WTC11 (cell line): ENCODE data around the gene ZDHHC16. TPM values are rescaled to one million over a fixed set of nuclear protein-coding genes. Genes with fewer than 3 reads are reported as not detected.

ENCODE experiments used
- ATAC-seq: fragments of 200-7000 bp; cut with Tn5 transposase; 2 replicates; pipeline ENCODE4 v1.10.0; 2021; ENCODE audit warnings: mild to moderate bottlenecking, moderate library complexity
- CTCF ChIA-PET: fragments of 300-600 bp; sonication (Branson Sonifier 250); formaldehyde crosslinking; loops from one replicate; lab custom pipeline; 2021; ENCODE audit warnings: antibody characterized with exemption; lab: Charles Lee
- POLR2A ChIA-PET: fragments of 350-600 bp; sonication (Branson Sonifier 250); formaldehyde crosslinking; loops from one replicate; lab custom pipeline; 2021; ENCODE audit warnings: antibody characterized with exemption; lab: Charles Lee
- DNase-seq: peaks from one replicate; pipeline ENCODE4 v3.0.0; 2021; ENCODE audit warnings: low spot score
- H3K27ac Mint-ChIP-seq: 2 replicates; pipeline ENCODE4 v1.8.0; 2021; ENCODE audit warnings: mixed read lengths
- H3K27me3 Mint-ChIP-seq: 2 replicates; pipeline ENCODE4 v1.8.0; 2021; ENCODE audit warnings: low read depth, mild to moderate bottlenecking, moderate library complexity, mixed read lengths
- H3K36me3 Mint-ChIP-seq: 2 replicates; pipeline ENCODE4 v1.8.0; 2021; ENCODE audit warnings: mixed read lengths
- H3K4me1 Mint-ChIP-seq: 2 replicates; pipeline ENCODE4 v1.8.0; 2022; ENCODE audit warnings: mixed read lengths
- H3K4me3 Mint-ChIP-seq: 2 replicates; pipeline ENCODE4 v1.8.0; 2021; ENCODE audit warnings: mild to moderate bottlenecking, moderate library complexity, mixed read lengths
- H3K9me3 Mint-ChIP-seq: 2 replicates; pipeline ENCODE4 v1.8.0; 2021; ENCODE audit warnings: mixed read lengths
- ELF4 ChIP-seq: sonication (generic); formaldehyde crosslinking; IDR thresholded peaks from 2 replicates; pipeline ENCODE4 v1.8.1; 2022; ENCODE audit warnings: low read depth, mild to moderate bottlenecking, moderate library complexity, missing genetic modification reagents
- ESRRA ChIP-seq: sonication (generic); formaldehyde crosslinking; IDR thresholded peaks from 2 replicates; pipeline ENCODE4 v1.8.1; 2022; ENCODE audit warnings: mild to moderate bottlenecking, missing genetic modification reagents, borderline replicate concordance
- ETV6 ChIP-seq: sonication (generic); formaldehyde crosslinking; IDR thresholded peaks from 2 replicates; pipeline ENCODE4 v1.8.1; 2022; ENCODE audit warnings: mild to moderate bottlenecking, missing genetic modification reagents
- FOXJ3 ChIP-seq: sonication (generic); formaldehyde crosslinking; IDR thresholded peaks from 2 replicates; pipeline ENCODE4 v1.9.0; 2021; ENCODE audit warnings: missing genetic modification reagents, mild to moderate bottlenecking, borderline replicate concordance
- GABPB1 ChIP-seq: sonication (generic); formaldehyde crosslinking; IDR thresholded peaks from 2 replicates; pipeline ENCODE4 v1.8.1; 2023; ENCODE audit warnings: mild to moderate bottlenecking, missing genetic modification reagents
- NFE2L1 ChIP-seq: sonication (generic); formaldehyde crosslinking; IDR thresholded peaks from 2 replicates; pipeline ENCODE4 v1.8.1; 2023; ENCODE audit warnings: missing genetic modification reagents
- PRDM15 ChIP-seq: sonication (generic); formaldehyde crosslinking; IDR thresholded peaks from 2 replicates; pipeline ENCODE4 v1.8.0; 2022; ENCODE audit warnings: missing genetic modification reagents
- PREB ChIP-seq: sonication (generic); formaldehyde crosslinking; IDR thresholded peaks from 2 replicates; pipeline ENCODE4 v1.8.1; 2022; ENCODE audit warnings: mild to moderate bottlenecking, missing genetic modification reagents, moderate library complexity, borderline replicate concordance
- PRRX2 ChIP-seq: fragments of 250-450 bp; sonication (Bioruptor Pico); IDR thresholded peaks from 2 replicates; pipeline ENCODE4 v1.8.0; 2021; ENCODE audit warnings: mild to moderate bottlenecking
- SMAD4 ChIP-seq: sonication (generic); formaldehyde crosslinking; IDR thresholded peaks from 2 replicates; pipeline ENCODE4 v1.8.0; 2022; ENCODE audit warnings: mild to moderate bottlenecking, missing genetic modification reagents
- SP1 ChIP-seq: sonication (generic); formaldehyde crosslinking; conservative IDR thresholded peaks from 2 replicates; pipeline ENCODE4 v1.8.1; 2022; ENCODE audit warnings: missing genetic modification reagents
- TEAD1 ChIP-seq: sonication (generic); formaldehyde crosslinking; IDR thresholded peaks from 2 replicates; pipeline ENCODE4 v1.8.0; 2022; ENCODE audit warnings: mild to moderate bottlenecking, missing genetic modification reagents
- ZBTB43 ChIP-seq: sonication (generic); formaldehyde crosslinking; IDR thresholded peaks from 2 replicates; pipeline ENCODE4 v1.8.1; 2023; ENCODE audit warnings: mild to moderate bottlenecking, missing genetic modification reagents
- ZNF121 ChIP-seq: sonication (generic); formaldehyde crosslinking; IDR thresholded peaks from 2 replicates; pipeline ENCODE4 v1.8.0; 2023; ENCODE audit warnings: missing genetic modification reagents
- total RNA-seq: library from RNA; stranded (reverse); gene quantifications from 3 replicates; pipeline ENCODE4 v1.2.3, GENCODE V29; 2021
- TF ChIP-seq, protein P1 (sequence below): fragments of 250-450 bp; sonication (Bioruptor Pico); conservative IDR thresholded peaks from 2 replicates; pipeline ENCODE4 v1.9.0; 2021; ENCODE audit warnings: mild to moderate bottlenecking
- TF ChIP-seq, protein P2 (sequence below): fragments of 200-600 bp; IDR thresholded peaks from 2 replicates; pipeline ENCODE4 v1.8.0; 2022; ENCODE audit warnings: antibody characterized with exemption
- TF ChIP-seq, protein P3 (sequence below): sonication (generic); formaldehyde crosslinking; IDR thresholded peaks from 2 replicates; pipeline ENCODE4 v1.8.0; 2023; ENCODE audit warnings: mild to moderate bottlenecking, missing genetic modification reagents
- TF ChIP-seq, protein P4 (sequence below): fragments of 250-450 bp; sonication (Bioruptor Pico); IDR thresholded peaks from 2 replicates; pipeline ENCODE4 v1.9.0; 2021; ENCODE audit warnings: mild to moderate bottlenecking, borderline replicate concordance

The ZDHHC16 gene
- total RNA-seq, 1 experiment from 2014 or later, result 44.4 TPM

GRCh38 chr10:97442277-97442676 lies 3.7 kb upstream of the ZDHHC16 start:
- no peak overlapping the region for H3K4me3 Mint-ChIP-seq

More at GRCh38 chr10:97442277-97442676, 3.7 kb upstream of the ZDHHC16 start:
- Mint-ChIP-seq H3K9me3 (no peaks in the 10 kb centered on the region), H3K4me1 (peaks cover 16% of the 10 kb centered on the region), H3K27me3 (no peaks in the 10 kb centered on the region), H3K27ac (no peak overlapping the region), H3K36me3 (peaks cover 31% of the 10 kb centered on the region)
- DNase-seq, result no peak
- ATAC-seq, result no peak
- CTCF ChIA-PET, result interaction anchor here (2.6 kb wide), 1 partner anchor 35 kb away, joined by 14 read pairs; no protein-coding TSS in a partner anchor
- POLR2A ChIA-PET, result no interaction called here
- TF ChIP-seq, protein P1, sequence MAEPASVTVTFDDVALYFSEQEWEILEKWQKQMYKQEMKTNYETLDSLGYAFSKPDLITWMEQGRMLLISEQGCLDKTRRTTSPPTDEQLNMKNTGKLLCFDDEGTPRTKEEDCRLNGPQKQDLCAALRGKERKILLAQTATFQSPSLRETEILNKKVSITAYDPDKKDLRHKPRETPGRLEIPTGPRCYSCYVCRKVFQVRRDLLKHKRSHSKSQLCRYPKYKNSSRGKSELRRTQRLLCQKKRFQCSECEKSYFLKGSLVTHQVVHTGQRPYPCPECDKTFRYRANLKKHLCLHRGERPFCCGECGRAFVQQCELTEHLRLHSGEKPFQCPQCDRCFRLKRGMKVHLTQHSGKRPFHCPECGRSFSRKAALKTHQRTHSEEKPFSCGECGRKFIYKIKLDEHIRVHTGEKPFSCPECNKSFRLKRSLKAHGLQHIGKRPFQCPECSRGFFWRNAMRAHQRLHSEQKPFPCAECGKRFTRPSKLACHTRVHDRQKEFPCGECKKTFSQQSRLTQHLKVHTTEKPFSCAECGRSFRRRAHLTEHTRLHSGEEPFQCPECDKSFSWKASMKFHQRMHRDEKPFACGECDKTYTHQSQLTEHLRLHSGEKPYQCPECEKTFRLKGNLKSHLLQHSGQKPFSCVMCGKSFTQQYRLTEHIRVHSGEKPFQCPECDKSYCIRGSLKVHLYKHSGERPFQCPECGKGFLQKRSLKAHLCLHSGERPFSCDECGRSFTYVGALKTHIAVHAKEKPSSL (CRISPR knock-in tag), result no peak
- TF ChIP-seq, protein P2, sequence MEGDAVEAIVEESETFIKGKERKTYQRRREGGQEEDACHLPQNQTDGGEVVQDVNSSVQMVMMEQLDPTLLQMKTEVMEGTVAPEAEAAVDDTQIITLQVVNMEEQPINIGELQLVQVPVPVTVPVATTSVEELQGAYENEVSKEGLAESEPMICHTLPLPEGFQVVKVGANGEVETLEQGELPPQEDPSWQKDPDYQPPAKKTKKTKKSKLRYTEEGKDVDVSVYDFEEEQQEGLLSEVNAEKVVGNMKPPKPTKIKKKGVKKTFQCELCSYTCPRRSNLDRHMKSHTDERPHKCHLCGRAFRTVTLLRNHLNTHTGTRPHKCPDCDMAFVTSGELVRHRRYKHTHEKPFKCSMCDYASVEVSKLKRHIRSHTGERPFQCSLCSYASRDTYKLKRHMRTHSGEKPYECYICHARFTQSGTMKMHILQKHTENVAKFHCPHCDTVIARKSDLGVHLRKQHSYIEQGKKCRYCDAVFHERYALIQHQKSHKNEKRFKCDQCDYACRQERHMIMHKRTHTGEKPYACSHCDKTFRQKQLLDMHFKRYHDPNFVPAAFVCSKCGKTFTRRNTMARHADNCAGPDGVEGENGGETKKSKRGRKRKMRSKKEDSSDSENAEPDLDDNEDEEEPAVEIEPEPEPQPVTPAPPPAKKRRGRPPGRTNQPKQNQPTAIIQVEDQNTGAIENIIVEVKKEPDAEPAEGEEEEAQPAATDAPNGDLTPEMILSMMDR, result no peak
- TF ChIP-seq ETV6 (CRISPR knock-in tag), result no peak
- no peak for TF ChIP-seq PRDM15
- TF ChIP-seq, protein P3, sequence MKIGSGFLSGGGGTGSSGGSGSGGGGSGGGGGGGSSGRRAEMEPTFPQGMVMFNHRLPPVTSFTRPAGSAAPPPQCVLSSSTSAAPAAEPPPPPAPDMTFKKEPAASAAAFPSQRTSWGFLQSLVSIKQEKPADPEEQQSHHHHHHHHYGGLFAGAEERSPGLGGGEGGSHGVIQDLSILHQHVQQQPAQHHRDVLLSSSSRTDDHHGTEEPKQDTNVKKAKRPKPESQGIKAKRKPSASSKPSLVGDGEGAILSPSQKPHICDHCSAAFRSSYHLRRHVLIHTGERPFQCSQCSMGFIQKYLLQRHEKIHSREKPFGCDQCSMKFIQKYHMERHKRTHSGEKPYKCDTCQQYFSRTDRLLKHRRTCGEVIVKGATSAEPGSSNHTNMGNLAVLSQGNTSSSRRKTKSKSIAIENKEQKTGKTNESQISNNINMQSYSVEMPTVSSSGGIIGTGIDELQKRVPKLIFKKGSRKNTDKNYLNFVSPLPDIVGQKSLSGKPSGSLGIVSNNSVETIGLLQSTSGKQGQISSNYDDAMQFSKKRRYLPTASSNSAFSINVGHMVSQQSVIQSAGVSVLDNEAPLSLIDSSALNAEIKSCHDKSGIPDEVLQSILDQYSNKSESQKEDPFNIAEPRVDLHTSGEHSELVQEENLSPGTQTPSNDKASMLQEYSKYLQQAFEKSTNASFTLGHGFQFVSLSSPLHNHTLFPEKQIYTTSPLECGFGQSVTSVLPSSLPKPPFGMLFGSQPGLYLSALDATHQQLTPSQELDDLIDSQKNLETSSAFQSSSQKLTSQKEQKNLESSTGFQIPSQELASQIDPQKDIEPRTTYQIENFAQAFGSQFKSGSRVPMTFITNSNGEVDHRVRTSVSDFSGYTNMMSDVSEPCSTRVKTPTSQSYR (CRISPR knock-in tag), result no peak
- no peak for TF ChIP-seq SP1 (CRISPR knock-in tag)
- TF ChIP-seq ESRRA (CRISPR knock-in tag), result no peak
- TF ChIP-seq NFE2L1 (CRISPR knock-in tag), result no peak
- TF ChIP-seq SMAD4 (CRISPR knock-in tag), result no peak
- no peak for TF ChIP-seq GABPB1 (CRISPR knock-in tag)
- no peak for TF ChIP-seq ZNF121 (CRISPR knock-in tag)
- no peak for TF ChIP-seq ELF4 (CRISPR knock-in tag)
- TF ChIP-seq ZBTB43 (CRISPR knock-in tag), result no peak
- TF ChIP-seq PRRX2, result no peak
- TF ChIP-seq, protein P4, sequence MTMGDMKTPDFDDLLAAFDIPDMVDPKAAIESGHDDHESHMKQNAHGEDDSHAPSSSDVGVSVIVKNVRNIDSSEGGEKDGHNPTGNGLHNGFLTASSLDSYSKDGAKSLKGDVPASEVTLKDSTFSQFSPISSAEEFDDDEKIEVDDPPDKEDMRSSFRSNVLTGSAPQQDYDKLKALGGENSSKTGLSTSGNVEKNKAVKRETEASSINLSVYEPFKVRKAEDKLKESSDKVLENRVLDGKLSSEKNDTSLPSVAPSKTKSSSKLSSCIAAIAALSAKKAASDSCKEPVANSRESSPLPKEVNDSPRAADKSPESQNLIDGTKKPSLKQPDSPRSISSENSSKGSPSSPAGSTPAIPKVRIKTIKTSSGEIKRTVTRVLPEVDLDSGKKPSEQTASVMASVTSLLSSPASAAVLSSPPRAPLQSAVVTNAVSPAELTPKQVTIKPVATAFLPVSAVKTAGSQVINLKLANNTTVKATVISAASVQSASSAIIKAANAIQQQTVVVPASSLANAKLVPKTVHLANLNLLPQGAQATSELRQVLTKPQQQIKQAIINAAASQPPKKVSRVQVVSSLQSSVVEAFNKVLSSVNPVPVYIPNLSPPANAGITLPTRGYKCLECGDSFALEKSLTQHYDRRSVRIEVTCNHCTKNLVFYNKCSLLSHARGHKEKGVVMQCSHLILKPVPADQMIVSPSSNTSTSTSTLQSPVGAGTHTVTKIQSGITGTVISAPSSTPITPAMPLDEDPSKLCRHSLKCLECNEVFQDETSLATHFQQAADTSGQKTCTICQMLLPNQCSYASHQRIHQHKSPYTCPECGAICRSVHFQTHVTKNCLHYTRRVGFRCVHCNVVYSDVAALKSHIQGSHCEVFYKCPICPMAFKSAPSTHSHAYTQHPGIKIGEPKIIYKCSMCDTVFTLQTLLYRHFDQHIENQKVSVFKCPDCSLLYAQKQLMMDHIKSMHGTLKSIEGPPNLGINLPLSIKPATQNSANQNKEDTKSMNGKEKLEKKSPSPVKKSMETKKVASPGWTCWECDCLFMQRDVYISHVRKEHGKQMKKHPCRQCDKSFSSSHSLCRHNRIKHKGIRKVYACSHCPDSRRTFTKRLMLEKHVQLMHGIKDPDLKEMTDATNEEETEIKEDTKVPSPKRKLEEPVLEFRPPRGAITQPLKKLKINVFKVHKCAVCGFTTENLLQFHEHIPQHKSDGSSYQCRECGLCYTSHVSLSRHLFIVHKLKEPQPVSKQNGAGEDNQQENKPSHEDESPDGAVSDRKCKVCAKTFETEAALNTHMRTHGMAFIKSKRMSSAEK (CRISPR knock-in tag), result no peak
- no peak for TF ChIP-seq PREB
- no peak for TF ChIP-seq TEAD1
- TF ChIP-seq FOXJ3, result no peak
